ENCODE measurements around the gene LARGE1.

- TF ChIP-seq, protein P1, sequence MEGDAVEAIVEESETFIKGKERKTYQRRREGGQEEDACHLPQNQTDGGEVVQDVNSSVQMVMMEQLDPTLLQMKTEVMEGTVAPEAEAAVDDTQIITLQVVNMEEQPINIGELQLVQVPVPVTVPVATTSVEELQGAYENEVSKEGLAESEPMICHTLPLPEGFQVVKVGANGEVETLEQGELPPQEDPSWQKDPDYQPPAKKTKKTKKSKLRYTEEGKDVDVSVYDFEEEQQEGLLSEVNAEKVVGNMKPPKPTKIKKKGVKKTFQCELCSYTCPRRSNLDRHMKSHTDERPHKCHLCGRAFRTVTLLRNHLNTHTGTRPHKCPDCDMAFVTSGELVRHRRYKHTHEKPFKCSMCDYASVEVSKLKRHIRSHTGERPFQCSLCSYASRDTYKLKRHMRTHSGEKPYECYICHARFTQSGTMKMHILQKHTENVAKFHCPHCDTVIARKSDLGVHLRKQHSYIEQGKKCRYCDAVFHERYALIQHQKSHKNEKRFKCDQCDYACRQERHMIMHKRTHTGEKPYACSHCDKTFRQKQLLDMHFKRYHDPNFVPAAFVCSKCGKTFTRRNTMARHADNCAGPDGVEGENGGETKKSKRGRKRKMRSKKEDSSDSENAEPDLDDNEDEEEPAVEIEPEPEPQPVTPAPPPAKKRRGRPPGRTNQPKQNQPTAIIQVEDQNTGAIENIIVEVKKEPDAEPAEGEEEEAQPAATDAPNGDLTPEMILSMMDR (IDR thresholded peaks at IDR 0.05 in 8 of 11, conservative IDR thresholded peaks at IDR 0.05 in 3 of 11) = no peak
- TF ChIP-seq POLR2AphosphoS5 (IDR thresholded peaks at IDR 0.05) = no peak
Observed at GRCh38 chr22:33275073-33275443, 645.2 kb downstream of the LARGE1 start.
